Measurements from ENCODE around the gene ZG16B.

DNA sequence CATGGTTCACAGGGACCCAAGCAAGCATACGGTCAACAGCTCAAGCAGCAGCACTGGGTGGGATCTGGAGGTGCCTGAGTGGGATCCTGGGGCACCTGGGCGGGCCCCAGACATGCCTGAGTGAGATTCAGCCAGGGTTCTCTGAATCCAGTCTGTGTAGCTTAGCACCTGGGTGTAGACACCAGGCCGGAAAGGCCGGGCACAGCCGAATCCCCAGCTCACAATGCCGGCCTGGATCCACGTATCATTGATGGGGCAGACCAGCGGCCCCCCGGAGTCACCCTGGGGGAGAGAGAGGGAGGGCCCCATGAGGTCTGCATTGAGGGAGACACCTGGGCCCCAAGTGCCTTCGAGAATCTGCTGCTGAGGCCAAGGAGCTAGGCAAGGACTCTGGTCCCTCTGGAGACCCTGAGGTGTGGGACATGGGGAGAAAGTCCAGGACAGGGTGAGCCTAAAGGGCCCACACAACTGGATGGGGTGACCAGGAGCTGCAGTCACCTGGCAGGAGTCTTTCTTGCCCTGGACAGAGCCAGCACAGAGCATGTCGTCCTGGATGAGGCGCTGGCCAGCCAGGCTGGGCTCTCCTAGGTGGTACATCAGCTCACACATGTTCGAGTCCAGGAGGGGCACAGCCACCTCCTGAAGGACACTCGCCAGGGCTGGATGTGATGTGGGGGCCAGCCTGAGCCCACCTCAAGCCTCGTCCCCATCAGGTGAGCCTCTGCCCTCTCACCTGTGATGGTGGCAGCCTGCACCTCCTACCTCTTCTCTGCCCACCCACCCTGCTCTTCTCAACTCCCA is 9.7 kb downstream of the ZG16B start:
- TF ChIP-seq POLR2A (IDR thresholded peaks at IDR 0.05; ENCODE audit: low read depth, low read length) (no peak), POLR2AphosphoS5 (IDR thresholded peaks at IDR 0.05; ENCODE audit: low read depth, low read length) (no peak), TAF1 (IDR thresholded peaks at IDR 0.05; ENCODE audit: borderline replicate concordance, low read depth, low read length) (no peak)

All from GM12892 (cell line).